Loucy (cell line): Measurements from ENCODE around the gene RELCH.

Experiments
- CTCF ChIP-seq: fragments of 200-600 bp; sonication (generic); conservative IDR thresholded peaks from 2 replicates; pipeline ENCODE4 v1.5.1; 2014; ENCODE audit warnings: mild to moderate bottlenecking, antibody characterized with exemption, low read length
- EZH2phosphoT487 ChIP-seq: fragments of 200-600 bp; IDR thresholded peaks from 2 replicates; pipeline ENCODE4 v1.6.1; 2018; ENCODE audit warnings: antibody characterized with exemption, mild to moderate bottlenecking, moderate library complexity, borderline replicate concordance

- TF ChIP-seq CTCF (no peak), EZH2phosphoT487 (no peak)
Measured at GRCh38 chr18:62340996-62341395, 153.9 kb downstream of the RELCH start.
